ENCODE data around the gene PLEKHO2.

Gene PLEKHO2

GRCh38 chr15:64804619-64805018 is 37.1 kb upstream of the PLEKHO2 start:
- Mint-ChIP-seq H3K9me3 (peaks cover 7% of the 10 kb centered on the region), H3K4me3 (no peak overlapping the region), H3K27ac (no peak overlapping the region), H3K27me3 (ENCODE audit: low read depth, poor library complexity) (peaks cover 12% of the 10 kb centered on the region), H3K36me3 (ENCODE audit: low read depth) (peaks cover 6% of the 10 kb centered on the region), H3K4me1 (peaks cover 43% of the 10 kb centered on the region)
- TF ChIP-seq, protein P1, sequence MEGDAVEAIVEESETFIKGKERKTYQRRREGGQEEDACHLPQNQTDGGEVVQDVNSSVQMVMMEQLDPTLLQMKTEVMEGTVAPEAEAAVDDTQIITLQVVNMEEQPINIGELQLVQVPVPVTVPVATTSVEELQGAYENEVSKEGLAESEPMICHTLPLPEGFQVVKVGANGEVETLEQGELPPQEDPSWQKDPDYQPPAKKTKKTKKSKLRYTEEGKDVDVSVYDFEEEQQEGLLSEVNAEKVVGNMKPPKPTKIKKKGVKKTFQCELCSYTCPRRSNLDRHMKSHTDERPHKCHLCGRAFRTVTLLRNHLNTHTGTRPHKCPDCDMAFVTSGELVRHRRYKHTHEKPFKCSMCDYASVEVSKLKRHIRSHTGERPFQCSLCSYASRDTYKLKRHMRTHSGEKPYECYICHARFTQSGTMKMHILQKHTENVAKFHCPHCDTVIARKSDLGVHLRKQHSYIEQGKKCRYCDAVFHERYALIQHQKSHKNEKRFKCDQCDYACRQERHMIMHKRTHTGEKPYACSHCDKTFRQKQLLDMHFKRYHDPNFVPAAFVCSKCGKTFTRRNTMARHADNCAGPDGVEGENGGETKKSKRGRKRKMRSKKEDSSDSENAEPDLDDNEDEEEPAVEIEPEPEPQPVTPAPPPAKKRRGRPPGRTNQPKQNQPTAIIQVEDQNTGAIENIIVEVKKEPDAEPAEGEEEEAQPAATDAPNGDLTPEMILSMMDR (IDR thresholded peaks at IDR 0.05) = no peak
- no peak for DNase-seq

GRCh38 chr15:64806509-64806908 is 35.2 kb upstream of the PLEKHO2 start:
- Mint-ChIP-seq H3K4me1 (peaks cover 56% of the 10 kb centered on the region), H3K9me3 (no peaks in the 10 kb centered on the region), H3K36me3 (ENCODE audit: low read depth) (no peaks in the 10 kb centered on the region), H3K4me3 (no peak overlapping the region), H3K27me3 (ENCODE audit: low read depth, poor library complexity) (peaks cover 21% of the 10 kb centered on the region), H3K27ac (no peak overlapping the region)
- no peak for DNase-seq
- TF ChIP-seq, protein P1 (IDR thresholded peaks at IDR 0.05) = no peak

DNA sequence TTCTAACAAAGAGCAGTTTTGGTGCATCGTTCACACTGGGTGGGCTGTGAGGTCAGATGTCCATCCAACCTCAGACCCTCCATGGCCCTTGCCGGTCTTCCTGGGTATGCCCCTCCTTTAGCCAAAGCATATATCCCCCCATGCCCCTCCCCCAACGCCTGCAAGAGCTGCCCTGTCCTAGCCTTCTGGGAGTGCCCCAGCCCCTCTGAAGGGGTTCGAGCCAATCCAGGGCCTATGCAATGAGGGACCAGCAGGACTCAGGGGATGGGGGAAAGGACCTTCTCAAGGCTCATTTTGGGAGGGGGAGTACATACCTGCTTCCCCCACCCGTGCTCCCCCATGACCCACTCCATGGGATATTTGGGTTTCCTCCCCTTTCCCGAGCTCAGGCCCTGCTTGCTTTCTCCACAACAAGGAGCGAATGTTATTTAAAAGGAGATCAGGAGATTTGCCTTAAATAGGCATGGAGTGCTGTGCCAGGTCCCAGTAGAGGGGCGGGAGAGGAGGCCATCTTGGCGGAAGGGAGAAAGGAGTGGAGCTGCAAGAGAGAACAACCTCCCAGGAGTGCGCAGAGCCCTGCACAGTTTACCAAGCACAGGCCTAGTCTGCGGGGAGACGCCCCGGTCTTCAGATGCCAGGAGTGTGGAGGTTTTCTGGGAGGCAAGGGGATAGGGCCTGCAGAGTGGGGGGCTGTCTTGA is 34.5 kb upstream of the PLEKHO2 start:
- TF ChIP-seq, protein P1 (IDR thresholded peaks at IDR 0.05) = no peak
- Mint-ChIP-seq H3K36me3 (ENCODE audit: low read depth) (no peaks in the 10 kb centered on the region), H3K27me3 (ENCODE audit: low read depth, poor library complexity) (peaks cover 21% of the 10 kb centered on the region), H3K27ac (peak overlapping the region; percentile 64), H3K4me3 (peak overlapping the region; percentile 49), H3K9me3 (no peaks in the 10 kb centered on the region), H3K4me1 (peaks cover 63% of the 10 kb centered on the region)
- DNase-seq = no peak

- H3K9me3 Mint-ChIP-seq = no peaks in the 10 kb centered on the region
- no peaks in the 10 kb centered on the region for H3K36me3 Mint-ChIP-seq (ENCODE audit: low read depth)
- no peak overlapping the region for H3K27ac Mint-ChIP-seq
- H3K27me3 Mint-ChIP-seq (ENCODE audit: low read depth, poor library complexity) = peaks cover 21% of the 10 kb centered on the region
- H3K4me1 Mint-ChIP-seq = peaks cover 69% of the 10 kb centered on the region
- TF ChIP-seq, protein P1 (IDR thresholded peaks at IDR 0.05) = no peak
- DNase-seq = no peak
- no peak overlapping the region for H3K4me3 Mint-ChIP-seq
Observed at GRCh38 chr15:64807751-64808222, 33.9 kb upstream of the PLEKHO2 start.

GRCh38 chr15:64808785-64809453 is 32.8 kb upstream of the PLEKHO2 start:
- Mint-ChIP-seq H3K36me3 (ENCODE audit: low read depth) (no peaks in the 10 kb centered on the region), H3K4me1 (peaks cover 79% of the 10 kb centered on the region), H3K9me3 (no peaks in the 10 kb centered on the region), H3K27ac (no peak overlapping the region), H3K4me3 (no peak overlapping the region), H3K27me3 (ENCODE audit: low read depth, poor library complexity) (peaks cover 21% of the 10 kb centered on the region)
- no peak for DNase-seq
- TF ChIP-seq, protein P1 (IDR thresholded peaks at IDR 0.05) = no peak

Data from nephron progenitor cell (in vitro differentiated cells).